K562 (cell line): Measurements from ENCODE around the gene COL5A1. TPM values are rescaled to one million over a fixed set of nuclear protein-coding genes. Genes with fewer than 3 reads are reported as not detected.

ENCODE experiments used
- ATAC-seq: fragments of 200-7000 bp; cut with Tn5 transposase; 3 replicates; pipeline ENCODE4 v1.9.1; 2020; ENCODE audit warnings: moderate library complexity
- BruUV-seq: library from RNA; stranded (reverse); fragments of 400-500 nt; replicated peaks from 2 replicates; lab custom pipeline; 2021; lab: Mats Ljungman, UMichigan
- CTCF ChIA-PET: fragments of 300-600 bp; formaldehyde crosslinking; extraction: SDS; loops from one replicate; lab custom pipeline; 2021; ENCODE audit warnings: low intra/inter-chr PET ratio; lab: Yijun Ruan, JAX
- POLR2A ChIA-PET: fragments of 300-600, 350-650 bp; sonication (Branson Sonifier 250); formaldehyde crosslinking; extraction: SDS; loops from one replicate; lab custom pipeline; 2021; ENCODE audit warnings: antibody characterized with exemption, inconsistent platforms; lab: Yijun Ruan, JAX
- DNase-seq, 4 experiments: peaks; one replicate each; pipeline versions ENCODE4 v3.0.0 to v3.0.0-alpha.2; 2011 to 2018; ENCODE audit warnings: low spot score in 3 of 4, mixed read lengths in 3 of 4; ENCODE audit errors: extremely low read depth in 1 of 4
- FAIRE-seq: peaks from 2 replicates; lab custom pipeline; 2011; peaks lifted over from hg19 to GRCh38; lab: Jason Lieb, UNC
- H2AFZ ChIP-seq: 2 replicates; pipeline ENCODE4 v1.6.0; 2011; ENCODE audit warnings: low read depth, low read length, control low read depth, inconsistent platforms
- H3K27ac ChIP-seq: fragments of 200-600 bp; 3 replicates; pipeline ENCODE4 v1.8.0; 2011; ENCODE audit warnings: low read depth, mild to moderate bottlenecking, control low read depth, inconsistent platforms, low read length, moderate library complexity, mixed read lengths; ENCODE audit errors: extremely low read depth
- H3K27me3 ChIP-seq, 2 experiments: fragments of 300-600 bp in 1 of 2; 2 replicates in 1 of 2; 3 replicates in 1 of 2; pipeline versions ENCODE4 v1.6.0 to v1.8.0; 2011; ENCODE audit warnings: inconsistent platforms in 2 of 2, low read length in 2 of 2, mild to moderate bottlenecking in 1 of 2, mixed read lengths in 1 of 2, moderate library complexity in 1 of 2; ENCODE audit not compliant: control insufficient read depth in 2 of 2, insufficient read depth in 2 of 2
- H3K36me3 ChIP-seq: fragments of 300-600 bp; 3 replicates; pipeline ENCODE4 v1.8.0; 2011; ENCODE audit warnings: mild to moderate bottlenecking, low read length, inconsistent platforms; ENCODE audit not compliant: control insufficient read depth, insufficient read depth
- H3K4me1 ChIP-seq, 2 experiments: fragments of 200-600 bp in 1 of 2; replicated peaks in 1 of 2; 2 replicates in 1 of 2; 3 replicates in 1 of 2; pipeline versions ENCODE4 v1.5.1 to v1.8.0; 2011; ENCODE audit warnings: inconsistent platforms in 2 of 2, low read length in 2 of 2, mild to moderate bottlenecking in 1 of 2, mixed read lengths in 1 of 2, moderate library complexity in 1 of 2; ENCODE audit not compliant: control insufficient read depth in 2 of 2, insufficient read depth in 2 of 2
- H3K4me2 ChIP-seq: 2 replicates; pipeline ENCODE4 v1.6.1; 2011; ENCODE audit warnings: low read length, control low read depth, inconsistent platforms, mixed read lengths; ENCODE audit not compliant: insufficient read depth
- H3K4me3 ChIP-seq: fragments of 200-600 bp; sonication (generic), shearing (Covaris generic); 2 replicates; pipeline ENCODE4 v1.5.1; 2016; ENCODE audit warnings: control low read depth, inconsistent platforms
- H3K79me2 ChIP-seq: fragments of 200-600 bp; 3 replicates; pipeline ENCODE4 v1.8.0; 2011; ENCODE audit warnings: low read length, inconsistent platforms; ENCODE audit not compliant: control insufficient read depth, insufficient read depth
- H3K9ac ChIP-seq, 2 experiments: 2 replicates each; pipeline versions ENCODE4 v1.6.0 to v1.6.1; 2011; ENCODE audit warnings: low read depth in 2 of 2, low read length in 2 of 2, control low read depth in 1 of 2, inconsistent platforms in 1 of 2, mild to moderate bottlenecking in 1 of 2, mixed read lengths in 1 of 2; ENCODE audit not compliant: insufficient read depth in 1 of 2
- H3K9me1 ChIP-seq: one replicate; pipeline ENCODE4 v1.6.0; 2011; ENCODE audit warnings: inconsistent platforms, mild to moderate bottlenecking, low read length, moderate library complexity; ENCODE audit not compliant: control insufficient read depth, insufficient read depth
- H3K9me3 ChIP-seq: replicated peaks from 2 replicates; pipeline ENCODE4 v1.5.1; 2011; ENCODE audit warnings: low read depth, low read length, inconsistent platforms; ENCODE audit not compliant: control insufficient read depth, insufficient read depth
- H4K20me1 ChIP-seq: replicated peaks from 2 replicates; pipeline ENCODE4 v1.6.1; 2011; ENCODE audit warnings: low read length, inconsistent platforms, mixed read lengths; ENCODE audit not compliant: control insufficient read depth, insufficient read depth
- MAFF ChIP-seq: IDR thresholded peaks from 2 replicates; pipeline ENCODE4 v1.6.1; 2012; ENCODE audit warnings: low read length, improper control_type of control experiment
- MITF ChIP-seq: IDR thresholded peaks from 2 replicates; pipeline ENCODE4 v1.6.1; 2014; ENCODE audit warnings: antibody characterized with exemption
- ZNF584 ChIP-seq: fragments of 200-800 bp; sonication (Bioruptor generic); IDR thresholded peaks from 2 replicates; pipeline ENCODE4 v1.6.1; 2016; ENCODE audit warnings: low read depth, mild to moderate bottlenecking, missing genetic modification characterization, missing compliant biosample characterization
- WGBS: fragments of 100-300 bp; shearing (Covaris generic); methylation state at CpG from one replicate; pipeline ENCODE4 v1.1.6; 2016; ENCODE audit warnings: low coverage, mixed read lengths; ENCODE audit not compliant: insufficient coverage; ENCODE audit errors: missing lambda C conversion rate; 5-methylcytosine and 5-hydroxymethylcytosine counted together
- in situ Hi-C: fragments of 300-500 bp; cut with MboI; formaldehyde crosslinking; loops from 4 replicates; pipeline ENCODE4 v1.15.0; 2018; ENCODE audit warnings: inconsistent platforms, mixed read lengths
- intact Hi-C: fragments of 100-400 bp; cut with micrococcal nuclease; formaldehyde crosslinking; loops from 2 replicates; pipeline ENCODE4 v1.14.2; 2022
- polyA plus RNA-seq, 8 experiments: library from polyadenylated mRNA; depleted of rRNA in 4 of 8; stranded (reverse) in 5 of 8; unstranded in 3 of 8; fragments of >200 nt; fragmentation: Nextera tagmentation in 2 of 8; fragmentation: Illumina TruSeq in 1 of 8; extraction: Ambion mirVana in 2 of 8; extraction: Trizol in 1 of 8; gene quantifications; 2 replicates each; pipeline versions ENCODE4 v1.2.1 to v1.2.3, GENCODE V29; 2011 to 2014; ENCODE audit warnings: inconsistent platforms in 1 of 8, missing spikeins in 1 of 8
- total RNA-seq, 7 experiments: library from RNA; depleted of rRNA in 6 of 7; stranded (reverse); fragments of >200 nt in 6 of 7; fragmentation: Illumina TruSeq in 2 of 7; extraction: Trizol in 2 of 7; gene quantifications; 2 replicates each; pipeline versions ENCODE4 v1.2.1 to v1.2.3, GENCODE V29; 2011 to 2021; ENCODE audit warnings: low replicate concordance in 1 of 7

COL5A1 gene
- total and polyA plus RNA-seq, 9 of the 15 experiments (the other 6 are each of a cell fraction or from before 2014, with no cell fraction given), result under 0.01 to 0.13 (median 0.04) TPM; not detected in 6

GRCh38 chr9:134779640-134780039, 138.0 kb downstream of the COL5A1 start:
- in situ Hi-C loops, result no loop called here

More at GRCh38 chr9:134779640-134780039, 138.0 kb downstream of the COL5A1 start:
- Histone ChIP-seq H3K9me3 (no peaks in the 10 kb centered on the region; the same call in 1 of the 2 replicates), H3K79me2 (no peaks in the 10 kb centered on the region), H2AFZ (no peak overlapping the region), H4K20me1 (peaks cover 10% of the 10 kb centered on the region), H3K4me1 (peaks cover 0 to 3% of the 10 kb centered on the region in 2 experiments; a peak in 1 of 5 replicates), H3K36me3 (no peaks in the 10 kb centered on the region), H3K9ac (no peak overlapping the region)
- no TSS peak for BruUV-seq
- intact Hi-C loops, result no loop called here
- CTCF ChIA-PET, result no interaction called here
- TF ChIP-seq MITF, result no peak
- no peak for TF ChIP-seq MAFF
- TF ChIP-seq ZNF584 (CRISPR knock-in tag), result no peak
- TF ChIP-seq, all 486 proteins: peak for 0
- no peaks in the 10 kb centered on the region for H3K9me1 ChIP-seq
- no peak for DNase-seq
- WGBS, result 3% methylated on average over 6 of the region's 8 CpGs
- no peak for ATAC-seq
- H3K27me3 ChIP-seq, result peaks cover 21 to 93% of the 10 kb centered on the region in 2 experiments; a peak in 4 of 5 replicates
- H3K4me3 ChIP-seq, result no peak overlapping the region
- no peak for FAIRE-seq
- no peak overlapping the region for H3K4me2 ChIP-seq
- no peak overlapping the region for H3K27ac ChIP-seq
- POLR2A ChIA-PET, result interaction anchor here (0.6 kb wide), 1 partner anchor 41 kb away, joined by 4 read pairs; no protein-coding TSS in a partner anchor
